HepG2 (cell line): ENCODE results near the gene GRAMD4. TPM values are rescaled to one million over a fixed set of nuclear protein-coding genes. Genes with fewer than 3 reads are reported as not detected.

ENCODE experiments used
- ATAC-seq: fragments of 200-7000 bp; cut with Tn5 transposase; 3 replicates; pipeline ENCODE4 v1.9.1; 2020; ENCODE audit warnings: mild to moderate bottlenecking, moderate library complexity
- BruUV-seq: library from RNA; stranded (reverse); fragments of 400-500 nt; replicated peaks from 2 replicates; lab custom pipeline; 2021; lab: Mats Ljungman, UMichigan
- CTCF ChIA-PET: fragments of 300-600 bp; formaldehyde crosslinking; extraction: SDS; loops from one replicate; lab custom pipeline; 2021; ENCODE audit warnings: low total read pairs, inconsistent platforms, low intra/inter-chr PET ratio; lab: Yijun Ruan, JAX
- POLR2A ChIA-PET: fragments of 350-600 bp; sonication (Branson Sonifier 250); formaldehyde crosslinking; loops from one replicate; lab custom pipeline; 2020; ENCODE audit warnings: antibody characterized with exemption, inconsistent platforms; lab: Yijun Ruan, JAX
- DNase-seq: peaks from one replicate; pipeline ENCODE4 v3.0.0-alpha.2; 2015; ENCODE audit warnings: low spot score
- FAIRE-seq: peaks from 3 replicates; lab custom pipeline; 2011; peaks lifted over from hg19 to GRCh38; lab: Jason Lieb, UNC
- H2AFZ ChIP-seq: one replicate; pipeline ENCODE4 v1.6.1; 2011; ENCODE audit warnings: low read length, inconsistent platforms
- H3K27ac ChIP-seq: fragments of 300-600 bp; 3 replicates; pipeline ENCODE4 v1.8.0; 2011; ENCODE audit warnings: mixed run types, mild to moderate bottlenecking, mixed read lengths, low read length, inconsistent platforms; ENCODE audit not compliant: insufficient read depth; ENCODE audit errors: extremely low read length
- H3K27me3 ChIP-seq, 2 experiments: fragments of 200-600 bp in 1 of 2; 2 replicates in 1 of 2; 3 replicates in 1 of 2; pipeline versions ENCODE4 v1.6.0 to v1.8.0; 2011; ENCODE audit warnings: low read length in 2 of 2, mild to moderate bottlenecking in 2 of 2, moderate library complexity in 2 of 2, inconsistent platforms in 1 of 2; ENCODE audit not compliant: insufficient read depth in 2 of 2, control insufficient read depth in 1 of 2
- H3K36me3 ChIP-seq, 2 experiments: fragments of 200-600 bp in 1 of 2; replicated peaks in 1 of 2; 2 replicates in 1 of 2; 3 replicates in 1 of 2; pipeline versions ENCODE4 v1.5.1 to v1.8.0; 2011; ENCODE audit warnings: low read length in 2 of 2, inconsistent platforms in 1 of 2; ENCODE audit not compliant: insufficient read depth in 2 of 2, control insufficient read depth in 1 of 2
- H3K4me1 ChIP-seq: 2 replicates; pipeline ENCODE4 v1.5.1; 2012; ENCODE audit warnings: low read length, inconsistent platforms; ENCODE audit not compliant: insufficient read depth
- H3K4me2 ChIP-seq: 2 replicates; pipeline ENCODE4 v1.6.0; 2011; ENCODE audit warnings: low read depth, low read length, inconsistent platforms
- H3K4me3 ChIP-seq, 3 experiments: fragments of 200-600 bp in 1 of 3; sonication (generic), shearing (Covaris generic) in 1 of 3; replicated peaks in 1 of 3; 2 replicates each; pipeline ENCODE4 v1.5.1; 2011 to 2016; ENCODE audit warnings: low read length in 3 of 3, inconsistent platforms in 2 of 3, low read depth in 2 of 3, mild to moderate bottlenecking in 2 of 3, control low read depth in 1 of 3, mixed read lengths in 1 of 3; ENCODE audit not compliant: insufficient read depth in 1 of 3
- H3K79me2 ChIP-seq: one replicate; pipeline ENCODE4 v1.6.1; 2011; ENCODE audit warnings: low read length, inconsistent platforms; ENCODE audit not compliant: insufficient read depth
- H3K9ac ChIP-seq: 2 replicates; pipeline ENCODE4 v1.6.0; 2011; ENCODE audit warnings: mild to moderate bottlenecking, low read depth, low read length, inconsistent platforms; ENCODE audit not compliant: insufficient read depth
- H3K9me3 ChIP-seq: 2 replicates; pipeline ENCODE4 v1.5.1; 2012; ENCODE audit warnings: mild to moderate bottlenecking, low read length
- H4K20me1 ChIP-seq: 2 replicates; pipeline ENCODE4 v1.6.0; 2011; ENCODE audit warnings: inconsistent platforms, mild to moderate bottlenecking, low read length, moderate library complexity; ENCODE audit not compliant: insufficient read depth
- GABPB1 ChIP-seq: IDR thresholded peaks from 2 replicates; pipeline ENCODE4 v1.6.1; 2016; ENCODE audit warnings: mild to moderate bottlenecking, missing genetic modification reagents, moderate library complexity, missing compliant biosample characterization
- HDAC1 ChIP-seq: sonication (generic); formaldehyde crosslinking; IDR thresholded peaks from 2 replicates; pipeline ENCODE4 v1.5.1; 2020; ENCODE audit warnings: mild to moderate bottlenecking, missing genetic modification reagents
- MEIS1 ChIP-seq: sonication (generic); formaldehyde crosslinking; IDR thresholded peaks from 2 replicates; pipeline ENCODE4 v1.9.0; 2021; ENCODE audit warnings: mild to moderate bottlenecking, missing genetic modification reagents, moderate library complexity, borderline replicate concordance
- NR3C1 ChIP-seq: sonication (generic); formaldehyde crosslinking; IDR thresholded peaks from 2 replicates; pipeline ENCODE4 v1.4.0; 2020; ENCODE audit warnings: missing genetic modification reagents
- PAWR ChIP-seq: sonication (generic); formaldehyde crosslinking; IDR thresholded peaks from 2 replicates; pipeline ENCODE4 v1.4.0; 2020; ENCODE audit warnings: missing genetic modification reagents, mild to moderate bottlenecking, borderline replicate concordance
- THYN1 ChIP-seq: sonication (generic); formaldehyde crosslinking; IDR thresholded peaks from 2 replicates; pipeline ENCODE4 v1.8.1; 2023; ENCODE audit warnings: low read depth, mild to moderate bottlenecking, moderate library complexity, missing genetic modification reagents, borderline replicate concordance
- ZMYM4 ChIP-seq: sonication (generic); formaldehyde crosslinking; IDR thresholded peaks from 2 replicates; pipeline ENCODE4 v1.8.1; 2023; ENCODE audit warnings: mild to moderate bottlenecking, missing genetic modification reagents
- ZNF124 ChIP-seq: sonication (generic); formaldehyde crosslinking; IDR thresholded peaks from 2 replicates; pipeline ENCODE4 v1.4.0; 2020; ENCODE audit warnings: missing genetic modification reagents
- ZNF317 ChIP-seq: sonication (generic); formaldehyde crosslinking; IDR thresholded peaks from 2 replicates; pipeline ENCODE4 v1.5.0; 2020; ENCODE audit warnings: mild to moderate bottlenecking, missing genetic modification reagents
- ZNF746 ChIP-seq: sonication (generic); formaldehyde crosslinking; IDR thresholded peaks from 2 replicates; pipeline ENCODE4 v1.8.0; 2022; ENCODE audit warnings: mild to moderate bottlenecking, missing genetic modification reagents
- WGBS: methylation state at CpG from one replicate; pipeline ENCODE4 v1.1.6; 2017; ENCODE audit warnings: low lambda C conversion rate; 5-methylcytosine and 5-hydroxymethylcytosine counted together
- in situ Hi-C: cut with HindIII; loops from 2 replicates; pipeline ENCODE4 v1.10.0; 2017; ENCODE audit warnings: low pct_unique_long_range_greater_than_20kb; ENCODE audit not compliant: extremely low pct_ligation_motif_present
- intact Hi-C: fragments of 100-400 bp; cut with micrococcal nuclease; formaldehyde crosslinking; loops from one replicate; pipeline ENCODE4 v1.10.0; 2022; ENCODE audit not compliant: unreplicated experiment
- polyA plus RNA-seq, 8 experiments: library from polyadenylated mRNA; depleted of rRNA in 3 of 8; stranded (reverse) in 7 of 8; unstranded in 1 of 8; fragments of >200 nt; fragmentation: Illumina TruSeq in 4 of 8; extraction: Trizol in 4 of 8; gene quantifications; 2 replicates each; pipeline versions ENCODE4 v1.2.1 to v1.2.3, GENCODE V29; 2011 to 2016; ENCODE audit warnings: low read depth in 4 of 8, missing spikeins in 1 of 8, mixed read lengths in 1 of 8; ENCODE audit not compliant: insufficient read depth in 1 of 8
- total RNA-seq, 5 experiments: library from RNA; depleted of rRNA; stranded (reverse); fragments of >200 nt; fragmentation: Illumina TruSeq; extraction: Trizol; gene quantifications; 2 replicates each; pipeline ENCODE4 v1.2.3, GENCODE V29; 2016; ENCODE audit warnings: low read depth in 1 of 5
- TF ChIP-seq, protein P1 (sequence below): sonication (generic); formaldehyde crosslinking; IDR thresholded peaks from 2 replicates; pipeline ENCODE4 v1.5.0; 2020; ENCODE audit warnings: missing genetic modification reagents, mild to moderate bottlenecking, borderline replicate concordance
- TF ChIP-seq, protein P2 (sequence below), 2 experiments: IDR thresholded peaks; 2 replicates each; pipeline ENCODE4 v1.6.1; 2011 to 2012; ENCODE audit warnings: low read length in 2 of 2, borderline replicate concordance in 1 of 2, low read depth in 1 of 2, mild to moderate bottlenecking in 1 of 2, moderate library complexity in 1 of 2

The GRAMD4 gene
- total and polyA plus RNA-seq, 2 of the 13 experiments (the other 11 are each of a cell fraction or from before 2014, with no cell fraction given): 15.2 to 15.7 TPM

DNA sequence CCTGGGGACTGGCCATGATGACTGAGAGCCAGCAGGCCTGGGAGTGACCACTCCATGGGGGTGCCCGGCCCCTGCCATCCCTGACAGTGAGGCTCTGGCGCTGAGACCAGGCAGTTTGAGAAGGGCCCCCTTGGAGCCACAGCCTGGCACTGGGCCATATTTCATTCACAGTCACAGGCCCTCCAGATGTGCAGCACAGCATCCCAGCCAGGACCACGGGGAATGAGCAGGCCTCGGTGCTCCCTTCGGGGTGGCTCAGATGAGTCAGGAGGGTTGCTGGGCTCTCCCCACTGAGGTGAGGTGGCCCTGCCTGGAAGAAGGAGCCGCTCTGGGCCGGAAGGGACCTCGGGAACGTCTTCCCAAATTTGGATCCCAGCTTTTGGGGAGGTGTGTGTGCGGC lies 53.0 kb downstream of the GRAMD4 start:
- CTCF ChIA-PET: no interaction called here
- no TSS peak for BruUV-seq
- Histone ChIP-seq H3K79me2 (no peaks in the 10 kb centered on the region), H3K4me1 (no peaks in the 10 kb centered on the region), H4K20me1 (no peaks in the 10 kb centered on the region), H3K9me3 (no peaks in the 10 kb centered on the region), H3K27ac (no peak overlapping the region), H3K4me3 (no peak overlapping the region), H3K27me3 (no peaks in the 10 kb centered on the region), H2AFZ (no peak overlapping the region), H3K4me2 (no peak overlapping the region), H3K9ac (no peak overlapping the region), H3K36me3 (peaks cover 2% of the 10 kb centered on the region in 2 experiments; a peak in 3 of 5 replicates)
- in situ Hi-C loops: loop anchor here (25.0 kb wide), 1 partner anchor 111 kb away; no protein-coding TSS in a partner anchor
- POLR2A ChIA-PET: no interaction called here
- no peak for TF ChIP-seq MEIS1 (CRISPR knock-in tag)
- TF ChIP-seq, protein P1, sequence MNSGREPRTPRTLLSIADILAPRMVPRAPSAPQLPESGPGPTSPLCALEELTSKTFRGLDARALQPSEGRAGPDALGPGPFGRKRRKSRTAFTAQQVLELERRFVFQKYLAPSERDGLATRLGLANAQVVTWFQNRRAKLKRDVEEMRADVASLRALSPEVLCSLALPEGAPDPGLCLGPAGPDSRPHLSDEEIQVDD (CRISPR knock-in tag): no peak
- DNase-seq (no peak), ATAC-seq (no peak), FAIRE-seq (no peak)
- 94% methylated on average over 2 of the region's 10 CpGs for WGBS
- intact Hi-C loops: no loop called here

DNA sequence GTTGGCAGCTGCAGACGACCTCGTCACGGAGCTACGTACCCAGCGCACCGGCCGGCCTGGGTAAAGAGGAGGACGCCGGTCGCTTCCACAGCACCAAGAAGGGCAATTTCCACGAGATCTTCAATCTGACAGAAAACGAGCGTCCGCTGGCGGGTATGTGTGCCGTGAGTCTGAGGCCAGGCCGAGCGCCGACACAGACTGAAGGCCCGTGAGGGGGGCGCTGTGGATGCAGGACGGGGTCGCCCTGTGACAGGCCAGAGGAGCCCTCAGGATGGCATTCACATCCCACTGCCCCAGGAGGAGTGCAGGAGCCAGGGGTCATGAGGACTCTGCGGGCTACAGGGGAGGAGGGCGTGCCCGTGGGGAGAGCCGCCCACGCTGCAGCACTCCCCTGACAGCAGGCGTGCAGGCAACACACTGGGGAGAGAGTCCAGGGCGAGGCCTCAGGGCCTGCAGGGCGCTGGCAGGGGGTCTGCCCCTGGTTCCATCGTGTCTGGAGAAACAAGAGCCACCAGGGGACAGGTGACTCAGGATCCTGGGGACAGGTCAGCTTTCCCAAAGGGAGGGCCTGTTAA lies 53.6 kb downstream of the GRAMD4 start:
- Histone ChIP-seq H3K4me1 (no peaks in the 10 kb centered on the region), H2AFZ (no peak overlapping the region), H3K36me3 (peaks cover 2% of the 10 kb centered on the region in 2 experiments; a peak in 3 of 5 replicates)
- no peak for DNase-seq
- in situ Hi-C loops: loop anchor here (25.0 kb wide), 1 partner anchor 111 kb away; no protein-coding TSS in a partner anchor
- no peak for TF ChIP-seq THYN1 (CRISPR knock-in tag)
- no peak for TF ChIP-seq ZNF317 (CRISPR knock-in tag)
- TF ChIP-seq ZMYM4: no peak
- TF ChIP-seq GABPB1 (CRISPR knock-in tag): no peak
- TF ChIP-seq ZNF124 (CRISPR knock-in tag): no peak
- TF ChIP-seq PAWR (CRISPR knock-in tag): no peak
- TF ChIP-seq NR3C1 (CRISPR knock-in tag): no peak
- TF ChIP-seq, protein P2, sequence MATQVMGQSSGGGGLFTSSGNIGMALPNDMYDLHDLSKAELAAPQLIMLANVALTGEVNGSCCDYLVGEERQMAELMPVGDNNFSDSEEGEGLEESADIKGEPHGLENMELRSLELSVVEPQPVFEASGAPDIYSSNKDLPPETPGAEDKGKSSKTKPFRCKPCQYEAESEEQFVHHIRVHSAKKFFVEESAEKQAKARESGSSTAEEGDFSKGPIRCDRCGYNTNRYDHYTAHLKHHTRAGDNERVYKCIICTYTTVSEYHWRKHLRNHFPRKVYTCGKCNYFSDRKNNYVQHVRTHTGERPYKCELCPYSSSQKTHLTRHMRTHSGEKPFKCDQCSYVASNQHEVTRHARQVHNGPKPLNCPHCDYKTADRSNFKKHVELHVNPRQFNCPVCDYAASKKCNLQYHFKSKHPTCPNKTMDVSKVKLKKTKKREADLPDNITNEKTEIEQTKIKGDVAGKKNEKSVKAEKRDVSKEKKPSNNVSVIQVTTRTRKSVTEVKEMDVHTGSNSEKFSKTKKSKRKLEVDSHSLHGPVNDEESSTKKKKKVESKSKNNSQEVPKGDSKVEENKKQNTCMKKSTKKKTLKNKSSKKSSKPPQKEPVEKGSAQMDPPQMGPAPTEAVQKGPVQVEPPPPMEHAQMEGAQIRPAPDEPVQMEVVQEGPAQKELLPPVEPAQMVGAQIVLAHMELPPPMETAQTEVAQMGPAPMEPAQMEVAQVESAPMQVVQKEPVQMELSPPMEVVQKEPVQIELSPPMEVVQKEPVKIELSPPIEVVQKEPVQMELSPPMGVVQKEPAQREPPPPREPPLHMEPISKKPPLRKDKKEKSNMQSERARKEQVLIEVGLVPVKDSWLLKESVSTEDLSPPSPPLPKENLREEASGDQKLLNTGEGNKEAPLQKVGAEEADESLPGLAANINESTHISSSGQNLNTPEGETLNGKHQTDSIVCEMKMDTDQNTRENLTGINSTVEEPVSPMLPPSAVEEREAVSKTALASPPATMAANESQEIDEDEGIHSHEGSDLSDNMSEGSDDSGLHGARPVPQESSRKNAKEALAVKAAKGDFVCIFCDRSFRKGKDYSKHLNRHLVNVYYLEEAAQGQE (IDR thresholded peaks at IDR 0.05; ENCODE audit: borderline replicate concordance in 1 of 2, low read depth in 1 of 2, low read length in 2 of 2): no peak
- TF ChIP-seq HDAC1 (CRISPR knock-in tag): no peak
- no peak for TF ChIP-seq ZNF746
- TF ChIP-seq, all 625 proteins: peak for 0
- ChIA-PET POLR2A (no interaction called here), CTCF (no interaction called here)
- H3K9me3 ChIP-seq: no peaks in the 10 kb centered on the region
- H3K27ac ChIP-seq: no peak overlapping the region
- 94% methylated on average over 17 of the region's 32 CpGs for WGBS
- no peak overlapping the region for H3K9ac ChIP-seq
- no peak for FAIRE-seq
- BruUV-seq: no TSS peak
- no peaks in the 10 kb centered on the region for H3K27me3 ChIP-seq
- H3K4me3 ChIP-seq: no peak overlapping the region
- intact Hi-C loops: no loop called here
- H3K79me2 ChIP-seq: no peaks in the 10 kb centered on the region
- no peak overlapping the region for H3K4me2 ChIP-seq
- H4K20me1 ChIP-seq: no peaks in the 10 kb centered on the region
- no peak for ATAC-seq
